ENCODE results near the gene SH3BP1. TPM values are rescaled to one million over a fixed set of nuclear protein-coding genes. Genes with fewer than 3 reads are reported as not detected.

SH3BP1 gene
- total and polyA plus RNA-seq, 2 of the 8 experiments (the other 6 are each of a cell fraction or from before 2014, with no cell fraction given), result 23.9 to 40.3 TPM

GRCh38 chr22:37654563-37655251 lies 15.2 kb downstream of the SH3BP1 start:
- Histone ChIP-seq H3K4ac (replicated peaks; ENCODE audit: insufficient read length, low read depth, low read length) (no peak overlapping the region), H3K4me2 (ENCODE audit: insufficient read depth in 1 of 2, low read depth in 2 of 2, low read length in 2 of 2) (no peak overlapping the region), H3K4me1 (replicated peaks in 1 of 4; ENCODE audit: control insufficient read depth in 3 of 4, insufficient read depth in 4 of 4, low read length in 3 of 4) (peaks cover 0 to 12% (median 5%) of the 10 kb centered on the region in 4 experiments; a peak in 5 of 7 replicates), H3K56ac (replicated peaks; ENCODE audit: insufficient read length, low read depth, low read length) (no peak overlapping the region), H3K36me3 (ENCODE audit: control insufficient read depth in 2 of 4, insufficient read depth in 4 of 4, low read length in 3 of 4) (peaks cover 3 to 26% (median 16%) of the 10 kb centered on the region in 4 experiments; a peak in 7 of 8 replicates), H4K5ac (ENCODE audit: insufficient read length, low read depth, low read length) (no peak overlapping the region), H4K8ac (ENCODE audit: extremely low read depth, insufficient read depth, low read length) (no peak overlapping the region), H2BK12ac (ENCODE audit: low read depth, low read length) (no peak overlapping the region), H3K4me3 (ENCODE audit: extremely low read depth in 1 of 4, insufficient read depth in 2 of 4, low read depth in 3 of 4, low read length in 4 of 4) (no peak overlapping the region), H3K9me3 (ENCODE audit: insufficient read depth in 2 of 2, low read depth in 1 of 2, low read length in 1 of 2) (no peaks in the 10 kb centered on the region), H3K27ac (ENCODE audit: low read depth, low read length) (no peak overlapping the region), H4K91ac (replicated peaks; ENCODE audit: insufficient read length, low read length) (no peak overlapping the region), H3K14ac (ENCODE audit: insufficient read length) (no peak overlapping the region), H3K23ac (ENCODE audit: insufficient read length) (no peak overlapping the region), H3K9ac (replicated peaks in 1 of 4; ENCODE audit: extremely low read depth in 1 of 4, low read depth in 3 of 4, low read length in 3 of 4) (no peak overlapping the region), H2AK5ac (ENCODE audit: low read depth, low read length) (no peak overlapping the region), H2BK120ac (replicated peaks; ENCODE audit: low read depth, low read length) (no peak overlapping the region), H2BK15ac (ENCODE audit: low read length) (no peak overlapping the region), H4K20me1 (replicated peaks in 1 of 2; ENCODE audit: control insufficient read depth in 1 of 2, insufficient read depth in 2 of 2, low read length in 2 of 2) (peaks cover 3 to 4% of the 10 kb centered on the region in 2 experiments), H3K79me1 (ENCODE audit: low read depth, low read length) (peaks cover 5% of the 10 kb centered on the region), H3K79me2 (ENCODE audit: control insufficient read depth in 1 of 2, insufficient read depth in 2 of 2, low read length in 2 of 2) (peaks cover 5 to 7% of the 10 kb centered on the region in 2 experiments; a peak in 3 of 4 replicates), H3K27me3 (replicated peaks in 1 of 4; ENCODE audit: control insufficient read depth in 3 of 4, extremely low read depth in 1 of 4, insufficient read depth in 3 of 4, low read length in 3 of 4) (no peaks in the 10 kb centered on the region), H3K18ac (ENCODE audit: extremely low read depth, low read length) (no peak overlapping the region), H2BK20ac (ENCODE audit: low read length) (no peak overlapping the region), H2AFZ (ENCODE audit: low read length) (no peak overlapping the region), H3K23me2 (ENCODE audit: low read depth, low read length) (peaks cover 11% of the 10 kb centered on the region), H2BK5ac (ENCODE audit: low read depth, low read length) (no peak overlapping the region)
- POLR2A ChIA-PET (ENCODE audit: partially characterized antibody), result interaction anchor here (1.8 to 2.0 kb wide), 3 partner anchors 9 to 45 kb away, joined by 4 to 9 read pairs (median 8); no protein-coding TSS in a partner anchor
- FAIRE-seq (no peak), DNase-seq (ENCODE audit: low read depth in 1 of 2, low spot score in 2 of 2) (no peak)
- 95% methylated on average over 9 of the region's 14 CpGs; no CpG with 5 or more reads in 1 of the 2 experiments for WGBS, 2 experiments (ENCODE audit: extremely low coverage in 1 of 2, insufficient coverage in 1 of 2, insufficient read length in 1 of 2, insufficient replicate concordance in 2 of 2, low coverage in 1 of 2, low lambda C conversion rate in 2 of 2, missing lambda C conversion rate in 1 of 2)
- CTCF ChIA-PET (ENCODE audit: partially characterized antibody), result interaction anchor here (0.7 to 5.1 kb wide), 3 partner anchors 10 to 880 kb away, joined by 3 to 40 read pairs (median 3); no protein-coding TSS in a partner anchor
- TF ChIP-seq CEBPB (IDR thresholded peaks at IDR 0.05; ENCODE audit: low read depth, low read length) (no peak), POLR2AphosphoS5 (IDR thresholded peaks at IDR 0.05; ENCODE audit: low read depth, low read length) (no peak), ATF3 (IDR thresholded peaks at IDR 0.05; ENCODE audit: insufficient read depth, low read depth, low read length) (no peak), GABPA (IDR thresholded peaks at IDR 0.05; ENCODE audit: borderline replicate concordance, insufficient read depth, low read length) (no peak), EZH2 (IDR thresholded peaks at IDR 0.05; ENCODE audit: low read depth, low read length, severe bottlenecking) (no peak), KDM5A (IDR thresholded peaks at IDR 0.05; ENCODE audit: low read length) (no peak), ZNF274 (IDR thresholded peaks at IDR 0.05; ENCODE audit: borderline replicate concordance, extremely low read depth, low read length) (no peak), JUND (IDR thresholded peaks at IDR 0.05; ENCODE audit: low read length) (no peak), RAD21 (IDR thresholded peaks at IDR 0.05 in 1 of 2, conservative IDR thresholded peaks at IDR 0.05 in 1 of 2; ENCODE audit: low read depth in 2 of 2, low read length in 2 of 2) (no peak), HDAC6 (IDR thresholded peaks at IDR 0.05; ENCODE audit: low read depth, low read length) (no peak)

All from H1 (cell line).